GM19463 (cell line): ENCODE measurements around the gene TEX19.
"Not testable (repeated sequence)": the region's sequence is repeated elsewhere in the genome, so short reads cannot be mapped to it uniquely, and the experiment has no call there.

Experiments
- ATAC-seq: cut with Tn5 transposase; IDR thresholded peaks from one replicate; pipeline ENCODE4 v1.9.1; 2021; ENCODE audit warnings: mild to moderate bottlenecking, moderate library complexity; ENCODE audit not compliant: unreplicated experiment

The TEX19 gene

DNA sequence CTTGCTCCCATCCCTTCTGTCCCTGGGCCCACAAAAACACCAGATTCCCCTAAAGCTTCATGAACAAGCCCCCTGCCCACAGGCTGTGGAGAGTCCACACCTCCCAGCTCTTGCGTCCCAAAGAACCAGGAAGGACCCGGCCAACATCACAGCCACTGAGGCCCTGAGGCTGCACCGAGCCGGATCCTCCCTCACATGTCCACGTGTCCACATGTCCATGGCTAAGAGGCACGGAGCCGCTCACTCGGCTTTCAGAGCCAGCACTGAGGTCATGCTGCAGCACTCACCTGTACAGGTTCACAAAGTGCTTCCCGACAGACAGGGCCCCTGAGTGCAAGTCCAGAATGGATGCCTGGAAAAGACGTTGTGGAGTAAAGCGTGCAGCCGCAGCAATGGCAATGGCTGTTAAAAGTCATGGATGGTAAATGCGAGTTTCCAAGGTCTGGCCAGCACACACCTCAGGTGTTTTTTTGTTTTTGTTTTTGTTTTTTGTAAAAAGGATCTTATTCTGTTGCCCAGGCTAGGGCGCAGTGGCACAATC is 47.2 kb downstream of the TEX19 start:
- no peak for ATAC-seq

DNA sequence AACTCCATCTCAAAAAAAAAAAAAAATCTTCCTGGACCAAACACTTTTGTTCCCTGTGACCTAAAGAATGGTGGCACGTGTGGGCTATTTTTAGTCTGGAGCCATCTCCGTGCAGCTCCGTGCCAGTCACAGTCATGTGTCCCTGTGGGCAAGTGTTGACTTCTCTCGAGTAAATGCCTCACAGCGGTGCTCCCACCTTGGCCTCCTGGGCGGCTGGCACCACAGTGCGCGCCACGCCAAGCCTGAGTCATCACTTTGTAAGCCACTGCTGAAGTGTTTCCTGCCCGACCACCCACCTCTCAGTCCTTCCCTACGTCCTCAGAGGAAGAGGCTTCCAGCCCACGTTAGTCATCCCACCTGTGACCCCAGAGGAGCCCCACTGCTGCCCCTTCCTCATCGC is 48.2 kb downstream of the TEX19 start:
- no peak for ATAC-seq

DNA sequence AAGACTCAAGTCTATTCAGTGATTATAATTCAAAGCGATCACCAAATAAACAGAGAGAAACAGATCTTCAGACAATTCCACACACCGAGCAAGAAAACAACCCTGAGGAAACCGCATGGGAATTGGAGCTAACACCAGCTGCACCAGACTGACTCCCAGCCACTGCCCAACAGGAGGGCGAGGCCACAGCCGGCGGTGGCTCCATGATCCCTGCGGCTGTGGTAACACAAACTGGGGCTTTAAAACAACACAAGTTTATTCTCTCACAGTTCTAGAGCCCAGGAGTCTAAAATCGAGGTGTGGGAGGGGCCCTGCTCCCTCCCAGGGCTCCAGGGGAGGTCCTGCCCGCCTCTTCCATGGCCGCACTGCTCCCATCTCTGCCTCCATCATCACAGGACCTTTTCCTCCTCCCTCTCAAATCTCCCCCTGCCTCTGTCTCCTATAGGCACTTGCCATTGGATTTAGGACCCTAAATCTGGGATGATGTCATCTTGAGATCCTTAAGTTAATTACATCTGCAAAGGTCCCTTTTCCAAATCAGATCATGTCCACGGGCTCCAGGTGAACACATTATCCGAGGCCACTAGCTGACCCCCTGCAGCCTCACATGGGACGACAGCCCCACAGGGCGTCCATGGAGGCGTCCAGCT is 49.4 kb downstream of the TEX19 start:
- ATAC-seq = no peak

DNA sequence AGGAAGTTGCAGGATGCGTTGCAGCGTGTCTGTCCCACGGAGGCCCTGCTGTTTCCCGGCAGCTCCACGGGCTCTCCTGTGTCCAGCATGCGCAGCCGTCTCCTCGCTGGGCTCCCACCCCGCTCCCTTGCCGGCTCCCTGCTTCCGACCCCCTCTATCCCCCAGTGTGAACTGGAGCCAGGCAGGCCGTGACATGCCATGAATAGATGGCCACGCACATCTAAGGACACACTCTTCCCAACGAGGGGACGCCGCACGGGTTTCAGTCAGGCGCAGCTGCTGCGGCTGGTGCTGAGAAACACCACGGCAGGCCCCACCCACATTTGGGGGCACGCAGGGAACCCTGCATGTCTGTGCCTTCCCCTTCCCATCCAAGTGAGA is 49.9 kb downstream of the TEX19 start:
- no peak for ATAC-seq

DNA sequence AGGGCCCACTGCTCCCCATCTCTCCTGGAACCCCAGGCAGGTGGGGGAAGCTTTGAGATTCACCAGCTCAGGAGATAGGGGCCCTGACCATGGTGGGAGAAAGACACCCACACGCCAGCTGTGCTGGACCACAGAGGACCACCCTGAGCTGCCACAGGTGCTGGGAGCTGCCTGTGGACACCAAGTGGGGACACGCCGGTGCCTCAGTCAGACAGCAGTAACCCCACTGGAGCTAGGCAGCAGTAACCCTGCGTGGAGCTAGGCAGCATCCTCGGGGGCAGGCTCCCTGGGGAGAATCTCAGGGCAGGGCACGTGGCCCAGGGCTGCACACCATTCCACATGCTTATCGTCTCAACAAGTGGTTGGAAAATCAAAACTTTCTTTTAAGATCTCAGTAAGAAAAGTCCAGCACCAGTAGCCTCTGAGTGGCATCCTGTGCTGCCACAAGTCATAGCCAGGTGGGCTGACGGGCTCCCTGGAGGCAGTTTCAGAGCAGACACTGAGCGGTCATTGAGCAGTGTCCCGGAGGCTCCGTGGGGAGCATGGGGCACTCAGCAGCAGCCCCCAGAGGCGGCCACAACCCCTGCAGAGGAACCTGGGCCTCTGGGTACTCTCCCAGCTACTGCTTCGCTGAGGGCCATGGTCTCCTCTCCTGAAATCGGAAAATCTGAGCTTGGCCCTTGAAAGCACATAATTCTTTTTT is 51.1 kb downstream of the TEX19 start:
- ATAC-seq = no peak

DNA sequence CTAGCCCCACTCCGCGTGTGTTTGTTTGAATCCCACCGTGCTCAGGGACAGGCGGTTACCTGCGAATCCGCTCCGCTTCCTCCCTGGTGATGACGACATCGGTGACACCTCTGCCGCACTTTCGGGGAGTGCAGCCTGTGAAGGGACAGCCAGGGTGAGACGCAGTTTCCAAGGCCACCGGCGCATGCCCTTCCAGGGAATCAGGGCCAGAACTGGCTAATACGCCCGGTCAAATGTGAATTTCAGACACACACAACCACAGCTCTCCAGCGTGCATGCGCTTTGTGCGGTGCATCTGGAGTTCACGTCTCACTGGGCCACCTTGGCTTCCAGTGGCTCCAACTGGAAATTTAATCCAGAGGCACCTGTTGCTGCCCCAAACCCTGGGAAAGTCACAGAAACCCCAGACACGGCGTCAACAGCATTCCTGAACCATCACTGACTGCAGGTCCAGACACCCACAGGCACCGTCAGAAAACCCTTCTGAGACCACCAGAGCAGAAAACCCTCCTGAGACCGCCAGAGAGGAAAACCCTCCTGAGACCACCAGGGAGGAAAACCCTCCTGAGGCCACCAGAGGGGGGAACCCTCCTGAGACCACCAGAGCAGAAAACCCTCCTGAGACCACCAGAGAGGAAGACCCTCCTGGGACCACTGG is 52.5 kb downstream of the TEX19 start:
- no peak for ATAC-seq

DNA sequence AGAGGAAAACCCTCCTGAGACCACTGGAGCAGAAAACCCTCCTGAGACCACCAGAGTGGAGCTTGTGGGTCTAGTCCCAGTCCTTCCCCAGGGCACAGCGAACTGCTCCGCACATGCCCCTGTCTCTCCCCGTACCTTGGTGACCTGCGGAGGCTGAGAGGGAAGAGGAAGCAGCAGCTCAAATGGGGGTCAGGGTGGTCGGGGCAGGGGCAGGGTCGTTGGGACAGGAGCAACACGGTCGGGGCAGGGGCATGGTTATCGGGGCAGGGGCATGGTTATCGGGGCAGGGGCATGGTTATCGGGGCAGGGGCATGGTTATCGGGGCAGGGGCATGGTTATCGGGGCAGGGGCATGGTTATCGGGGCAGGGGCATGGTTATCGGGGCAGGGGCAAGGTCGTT is 53.0 kb downstream of the TEX19 start:
- not testable (repeated sequence) for ATAC-seq

DNA sequence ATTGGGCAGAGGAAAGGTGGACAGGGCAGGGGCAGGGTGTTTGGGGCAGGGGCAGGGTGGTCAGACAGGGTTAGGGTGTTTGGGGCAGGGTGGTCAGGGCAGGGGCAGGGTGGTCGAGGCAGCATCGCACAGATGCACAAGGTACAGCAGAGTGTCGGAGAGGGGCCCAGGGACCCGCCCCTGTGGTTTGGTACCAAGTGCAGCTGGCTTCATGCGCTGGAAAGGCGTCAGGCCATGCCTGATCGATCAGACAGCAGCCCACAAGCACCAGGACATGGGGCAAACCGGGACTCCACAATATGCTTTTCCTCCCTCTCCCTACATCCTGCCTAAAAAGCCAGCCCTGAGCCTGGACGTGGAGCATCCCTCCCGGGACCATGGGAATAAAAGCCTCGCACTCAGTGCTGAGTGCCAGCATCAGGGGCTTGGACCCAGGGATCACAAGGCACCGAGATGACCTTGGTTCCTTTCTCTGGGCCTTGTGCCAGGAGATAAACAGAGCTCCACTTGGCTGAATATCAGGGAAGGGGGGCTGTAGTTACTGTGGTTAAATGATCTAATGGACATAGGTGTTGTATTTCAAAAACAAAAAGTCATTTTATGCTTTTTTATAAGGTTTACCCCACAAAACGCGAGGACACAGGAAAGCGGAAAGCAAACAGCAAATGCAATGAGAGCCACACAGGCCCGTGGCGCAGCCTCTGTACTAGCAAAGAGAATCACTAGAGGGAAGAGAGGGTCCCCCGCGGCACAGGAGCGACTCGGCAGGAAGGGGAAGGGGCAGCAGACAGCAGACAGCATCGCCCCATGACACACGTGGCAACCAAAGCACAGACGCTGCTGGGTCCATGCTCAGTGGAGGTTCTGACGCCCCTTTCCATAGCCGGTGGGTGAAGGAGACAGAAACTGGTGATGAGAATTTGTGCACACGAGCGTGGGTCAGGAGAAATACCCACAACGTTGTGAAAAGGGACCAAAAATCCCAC is 53.8 kb downstream of the TEX19 start:
- ATAC-seq = no peak
